Ramos (cell line): ENCODE measurements around the gene MED15.
"Not testable (repeated sequence)": the region's sequence is repeated elsewhere in the genome, so short reads cannot be mapped to it uniquely, and the experiment has no call there.

Experiments
- in situ Hi-C: fragments of 300-500 bp; cut with MboI; formaldehyde crosslinking; loops from one replicate; pipeline ENCODE4 v1.14.3; 2022; ENCODE audit warnings: low sequenced_read_pairs; ENCODE audit not compliant: unreplicated experiment

MED15 gene

GRCh38 chr22:20508067-20508755 lies 801 bp downstream of the MED15 start:
- in situ Hi-C loops: not testable (repeated sequence)

DNA sequence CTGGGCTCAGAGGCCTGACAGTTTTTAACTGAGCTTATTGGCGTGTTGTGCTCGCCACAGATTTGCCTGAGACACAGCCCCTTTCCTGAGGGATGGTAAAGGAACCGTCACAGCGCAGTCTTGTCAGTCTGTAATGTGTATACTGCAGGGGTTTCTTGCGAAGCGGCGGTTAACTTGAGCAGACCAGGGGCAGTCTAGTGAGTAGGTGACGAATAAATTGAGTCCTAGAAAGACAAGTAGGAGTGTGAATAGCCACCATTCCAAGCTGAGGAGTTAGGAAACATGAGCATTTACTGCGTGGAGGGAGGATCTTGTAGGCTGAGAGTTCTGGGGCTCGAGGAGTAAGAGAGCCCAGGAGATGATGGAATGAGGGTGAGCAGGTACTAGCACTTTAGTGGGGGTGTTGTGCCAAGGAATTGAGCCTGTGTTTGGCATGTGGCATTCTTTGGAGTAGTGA lies 1.4 kb downstream of the MED15 start:
- in situ Hi-C loops: no loop called here

GRCh38 chr22:20509344-20510047 lies 2.1 kb downstream of the MED15 start:
- in situ Hi-C loops: no loop called here

DNA sequence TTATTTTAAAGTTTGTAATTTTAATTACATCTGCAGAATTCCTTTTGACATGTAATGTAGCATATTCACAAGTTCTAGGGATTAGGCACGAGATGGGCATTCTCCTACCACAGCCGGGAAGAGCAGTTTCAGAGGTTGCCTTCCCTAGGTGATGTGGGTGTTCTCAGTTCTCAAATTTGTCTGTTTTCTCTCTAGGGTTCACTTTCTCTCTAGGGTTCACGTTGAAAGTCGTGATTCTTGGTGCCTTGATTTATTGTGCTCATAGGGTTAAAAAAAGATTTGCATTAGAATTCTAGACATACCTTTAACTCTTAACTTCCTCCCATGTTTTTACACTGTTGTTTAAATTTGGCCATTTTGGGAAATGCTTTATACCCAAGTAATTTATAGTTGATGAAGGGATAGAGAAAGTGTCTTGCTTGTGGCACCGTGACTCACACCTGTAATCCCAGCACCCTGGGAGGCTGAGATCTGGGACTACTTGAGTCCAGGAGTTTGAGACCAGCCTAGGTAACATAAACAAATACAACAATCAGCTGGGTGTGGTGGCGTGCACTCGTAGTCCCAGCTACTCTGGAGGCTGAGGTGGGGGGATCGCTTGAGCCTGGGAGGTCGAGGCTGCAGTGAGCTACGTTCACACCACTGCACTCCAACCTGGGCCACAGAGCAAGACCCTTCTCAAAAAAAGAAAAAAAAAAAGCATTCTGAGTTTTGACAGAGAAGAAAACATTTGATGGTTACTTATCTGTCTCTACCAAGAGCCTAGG lies 3.6 kb downstream of the MED15 start:
- in situ Hi-C loops: no loop called here

GRCh38 chr22:20511578-20512229 lies 4.3 kb downstream of the MED15 start:
- in situ Hi-C loops: no loop called here

- in situ Hi-C loops: no loop called here
These were observed 7.4 kb downstream of the MED15 start for GRCh38 chr22:20514658-20515406.

DNA sequence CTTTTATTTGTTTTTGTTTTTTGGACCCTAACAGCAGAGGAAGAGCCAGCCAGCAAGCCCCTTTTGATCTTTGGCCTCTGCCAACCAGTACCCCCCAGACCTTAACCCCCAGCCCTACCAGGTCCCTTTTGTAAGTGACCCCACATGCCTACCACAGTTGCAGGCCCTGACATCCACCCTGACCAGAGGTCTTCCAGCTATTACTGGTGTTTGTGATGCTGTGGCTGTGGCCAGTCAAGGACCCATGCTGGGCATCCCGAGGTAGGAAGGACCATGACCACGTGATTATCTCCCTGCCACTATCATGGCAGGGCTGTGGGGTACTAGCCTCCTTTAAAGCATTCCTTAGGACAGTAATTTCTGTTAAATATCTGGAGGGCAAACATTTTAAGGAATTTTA lies 9.0 kb downstream of the MED15 start:
- in situ Hi-C loops: no loop called here

DNA sequence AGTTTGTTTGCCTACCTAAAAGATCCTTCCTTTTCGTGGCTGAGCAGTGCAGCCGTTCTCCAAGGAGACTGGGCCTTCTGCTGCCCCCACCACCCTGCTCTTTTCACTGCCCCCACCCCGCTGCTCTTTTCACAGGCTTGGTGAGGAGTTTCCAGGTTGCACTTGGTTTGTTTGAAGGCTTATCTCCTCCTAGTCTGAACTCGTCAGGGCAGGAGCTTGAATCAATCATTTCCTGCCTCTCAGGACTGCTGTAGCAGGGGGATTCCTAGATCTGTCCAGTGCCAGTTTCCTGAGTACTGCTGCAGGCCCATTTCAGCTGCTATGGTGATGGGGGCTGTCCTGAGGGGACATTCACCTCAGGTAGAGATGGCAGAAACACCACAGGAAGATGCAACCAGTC lies 10.0 kb downstream of the MED15 start:
- in situ Hi-C loops: no loop called here

DNA sequence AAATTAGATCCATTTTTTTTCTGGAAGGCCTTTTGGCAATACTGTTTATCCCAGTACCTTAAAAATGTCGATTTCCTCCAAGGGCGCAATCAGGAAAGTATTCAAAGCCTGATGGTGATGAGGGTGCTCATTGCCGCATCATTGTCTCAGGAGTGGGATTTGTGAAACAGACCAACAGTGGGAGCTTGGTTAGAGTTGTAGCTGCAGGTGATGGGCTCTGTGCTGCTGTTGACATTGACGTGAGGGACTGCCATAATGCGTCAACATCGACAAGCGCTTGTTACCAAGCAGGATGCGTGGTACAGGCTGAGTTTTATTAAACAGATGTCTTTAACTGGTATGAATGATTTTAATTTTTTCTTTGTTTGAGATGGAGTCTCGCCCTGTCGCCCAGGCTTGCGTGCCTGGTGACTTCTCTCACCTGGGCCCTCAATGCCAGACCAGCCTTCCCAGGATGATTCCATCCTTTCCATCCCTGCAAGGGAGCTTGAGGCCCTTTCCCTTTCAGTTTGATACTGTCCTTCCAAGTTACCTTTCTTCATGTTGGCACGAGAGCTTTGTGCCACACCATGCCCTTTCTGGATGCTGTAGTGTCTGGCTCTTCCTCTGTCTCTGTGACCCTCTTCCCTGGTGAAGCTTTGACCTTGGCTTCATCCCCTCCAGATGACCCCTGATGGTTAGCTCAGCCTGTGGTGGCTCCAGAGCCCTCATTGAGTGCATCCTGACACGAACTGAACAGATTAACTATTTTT lies 10.6 kb downstream of the MED15 start:
- in situ Hi-C loops: no loop called here

- in situ Hi-C loops: no loop called here
These were observed 12.1 kb downstream of the MED15 start for GRCh38 chr22:20519558-20519957.

GRCh38 chr22:20520093-20520511 lies 12.7 kb downstream of the MED15 start:
- in situ Hi-C loops: no loop called here

DNA sequence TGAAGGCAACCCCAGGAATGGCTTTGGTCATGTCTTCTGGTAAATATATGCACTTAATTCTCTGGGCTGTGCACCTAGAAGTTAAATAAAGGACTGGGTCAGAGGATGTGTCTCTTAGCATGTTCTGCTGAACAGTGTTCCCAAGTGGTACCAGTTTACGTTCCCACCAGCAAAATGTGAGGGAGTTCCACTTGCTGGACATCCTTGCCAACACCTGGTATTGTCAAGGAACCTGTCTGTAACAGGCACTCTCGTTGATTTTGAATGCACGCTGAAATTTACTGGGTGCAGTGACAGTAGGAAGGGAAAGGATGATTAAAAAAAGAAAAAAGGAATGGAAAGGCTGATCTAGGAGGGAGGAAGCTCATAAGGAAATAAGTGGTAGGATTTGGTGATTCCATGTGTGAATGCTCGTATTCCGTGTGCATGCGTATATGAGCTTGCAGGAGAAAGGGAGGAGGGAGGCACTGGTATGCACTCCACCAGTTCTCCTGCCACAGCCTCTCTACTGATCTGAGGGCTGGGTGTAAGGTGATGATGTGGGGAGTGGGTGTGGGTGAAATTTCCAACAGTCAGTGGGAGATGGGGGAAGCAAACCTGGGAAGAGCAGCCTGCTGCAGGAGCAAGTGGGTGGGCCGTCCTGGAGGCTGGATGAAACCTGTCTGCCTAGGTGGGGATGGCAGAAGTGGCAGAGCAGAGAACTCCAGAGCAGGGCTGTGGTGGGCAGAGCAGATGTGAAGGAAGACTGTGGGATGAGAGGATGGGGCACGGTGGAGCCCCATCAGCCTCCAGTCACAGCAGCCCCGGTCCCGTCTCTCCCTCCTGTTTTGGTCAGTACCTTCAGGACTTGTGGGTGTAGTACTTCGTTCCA lies 15.0 kb downstream of the MED15 start:
- in situ Hi-C loops: no loop called here

- in situ Hi-C loops: no loop called here
These were observed 15.9 kb downstream of the MED15 start for GRCh38 chr22:20523086-20523983.

GRCh38 chr22:20524004-20524481 lies 16.6 kb downstream of the MED15 start:
- in situ Hi-C loops: no loop called here

DNA sequence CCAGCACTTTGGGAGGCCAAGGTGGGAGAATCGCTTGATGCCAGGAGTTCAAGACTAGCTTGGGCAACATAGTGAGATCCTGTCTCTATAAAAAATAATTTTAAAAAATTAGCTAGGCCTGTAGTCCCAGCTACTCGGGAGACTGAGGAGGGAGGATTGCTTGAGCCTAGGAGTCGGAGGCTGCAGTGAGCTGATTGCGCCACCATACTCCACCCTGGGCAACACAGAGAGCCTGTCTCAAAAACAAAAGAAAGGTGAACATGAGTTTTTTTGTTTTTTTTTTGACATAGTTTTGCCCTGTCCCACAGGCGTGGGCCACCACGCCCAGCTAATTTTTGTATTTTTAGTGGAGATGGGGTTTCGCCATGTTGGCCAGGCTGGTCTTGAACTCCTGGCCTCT lies 17.6 kb downstream of the MED15 start:
- in situ Hi-C loops: no loop called here

- in situ Hi-C loops: no loop called here
These were observed 18.9 kb downstream of the MED15 start for GRCh38 chr22:20526305-20526627.

- in situ Hi-C loops: no loop called here
These were observed 19.4 kb downstream of the MED15 start for GRCh38 chr22:20526628-20527355.
